ENCODE data around the gene INSC. TPM values are rescaled to one million over a fixed set of nuclear protein-coding genes. Genes with fewer than 3 reads are reported as not detected.

Gene INSC
- total RNA-seq, 1 donor from 2014 or later: not detected

DNA sequence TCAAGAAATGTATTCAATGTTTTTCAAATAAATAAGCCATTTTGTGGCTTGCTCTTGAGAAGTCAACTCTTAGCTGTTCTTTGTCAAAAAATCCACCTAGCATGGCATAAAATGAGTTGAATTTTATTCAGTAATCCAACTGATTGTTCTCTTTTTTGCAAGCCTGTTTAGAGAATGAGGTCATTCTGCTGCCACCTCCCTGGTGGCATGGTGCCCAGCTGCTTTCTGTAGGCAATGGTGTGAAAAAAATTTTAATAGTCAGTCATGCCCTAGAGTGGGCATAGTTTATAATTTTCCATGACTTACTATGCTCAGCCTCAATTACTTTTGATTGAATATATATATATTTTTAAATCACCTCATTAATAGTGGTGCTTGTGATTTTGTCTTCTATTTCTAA, 177.2 kb downstream of the INSC start:
- Mint-ChIP-seq H3K36me3 (ENCODE audit: unreplicated experiment) (no peaks in the 10 kb centered on the region), H3K27ac (ENCODE audit: unreplicated experiment) (no peak overlapping the region), H3K4me3 (ENCODE audit: unreplicated experiment) (no peak overlapping the region), H3K9me3 (ENCODE audit: unreplicated experiment) (no peaks in the 10 kb centered on the region), H3K27me3 (ENCODE audit: unreplicated experiment) (peaks cover 3% of the 10 kb centered on the region), H3K4me1 (ENCODE audit: unreplicated experiment) (no peaks in the 10 kb centered on the region)
- DNase-seq (ENCODE audit: extremely low spot score, unreplicated experiment): no peak
- TF ChIP-seq, protein P1, sequence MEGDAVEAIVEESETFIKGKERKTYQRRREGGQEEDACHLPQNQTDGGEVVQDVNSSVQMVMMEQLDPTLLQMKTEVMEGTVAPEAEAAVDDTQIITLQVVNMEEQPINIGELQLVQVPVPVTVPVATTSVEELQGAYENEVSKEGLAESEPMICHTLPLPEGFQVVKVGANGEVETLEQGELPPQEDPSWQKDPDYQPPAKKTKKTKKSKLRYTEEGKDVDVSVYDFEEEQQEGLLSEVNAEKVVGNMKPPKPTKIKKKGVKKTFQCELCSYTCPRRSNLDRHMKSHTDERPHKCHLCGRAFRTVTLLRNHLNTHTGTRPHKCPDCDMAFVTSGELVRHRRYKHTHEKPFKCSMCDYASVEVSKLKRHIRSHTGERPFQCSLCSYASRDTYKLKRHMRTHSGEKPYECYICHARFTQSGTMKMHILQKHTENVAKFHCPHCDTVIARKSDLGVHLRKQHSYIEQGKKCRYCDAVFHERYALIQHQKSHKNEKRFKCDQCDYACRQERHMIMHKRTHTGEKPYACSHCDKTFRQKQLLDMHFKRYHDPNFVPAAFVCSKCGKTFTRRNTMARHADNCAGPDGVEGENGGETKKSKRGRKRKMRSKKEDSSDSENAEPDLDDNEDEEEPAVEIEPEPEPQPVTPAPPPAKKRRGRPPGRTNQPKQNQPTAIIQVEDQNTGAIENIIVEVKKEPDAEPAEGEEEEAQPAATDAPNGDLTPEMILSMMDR (IDR thresholded peaks at IDR 0.05): no peak

DNA sequence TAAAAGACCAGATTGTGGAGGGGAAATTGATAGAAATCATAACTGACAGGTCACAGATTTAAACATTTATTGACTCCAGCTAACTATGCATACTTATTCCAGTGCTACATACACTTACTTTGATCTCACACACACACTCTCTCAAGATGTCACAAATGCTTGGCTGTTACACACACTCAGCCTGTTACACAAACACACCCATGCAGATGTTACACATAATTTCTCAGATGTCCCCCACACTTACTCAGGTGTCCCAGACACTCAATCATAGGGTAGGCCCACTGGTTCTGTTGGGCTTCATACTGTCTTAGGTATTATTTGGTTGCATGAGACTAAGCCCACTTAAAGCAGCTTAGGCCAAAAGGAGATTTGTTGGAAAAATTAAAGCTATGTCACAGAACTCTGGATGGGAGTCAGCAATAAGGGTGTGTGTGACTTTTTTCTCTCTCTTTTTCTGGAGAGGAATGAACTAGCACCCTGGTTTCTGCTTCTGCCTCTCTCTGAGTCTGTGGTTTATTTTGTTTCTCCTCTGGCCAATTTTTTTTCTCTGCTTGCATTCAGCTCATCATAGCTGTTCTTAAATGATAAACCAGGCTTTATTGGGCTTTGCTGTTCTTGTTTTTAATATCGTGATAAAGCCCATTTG, 179.4 kb downstream of the INSC start:
- Mint-ChIP-seq H3K4me3 (ENCODE audit: unreplicated experiment) (no peak overlapping the region), H3K27ac (ENCODE audit: unreplicated experiment) (no peak overlapping the region), H3K9me3 (ENCODE audit: unreplicated experiment) (no peaks in the 10 kb centered on the region), H3K27me3 (ENCODE audit: unreplicated experiment) (peaks cover 3% of the 10 kb centered on the region), H3K4me1 (ENCODE audit: unreplicated experiment) (no peaks in the 10 kb centered on the region), H3K36me3 (ENCODE audit: unreplicated experiment) (no peaks in the 10 kb centered on the region)
- no peak for DNase-seq (ENCODE audit: extremely low spot score, unreplicated experiment)
- TF ChIP-seq, protein P1 (IDR thresholded peaks at IDR 0.05): no peak

DNA sequence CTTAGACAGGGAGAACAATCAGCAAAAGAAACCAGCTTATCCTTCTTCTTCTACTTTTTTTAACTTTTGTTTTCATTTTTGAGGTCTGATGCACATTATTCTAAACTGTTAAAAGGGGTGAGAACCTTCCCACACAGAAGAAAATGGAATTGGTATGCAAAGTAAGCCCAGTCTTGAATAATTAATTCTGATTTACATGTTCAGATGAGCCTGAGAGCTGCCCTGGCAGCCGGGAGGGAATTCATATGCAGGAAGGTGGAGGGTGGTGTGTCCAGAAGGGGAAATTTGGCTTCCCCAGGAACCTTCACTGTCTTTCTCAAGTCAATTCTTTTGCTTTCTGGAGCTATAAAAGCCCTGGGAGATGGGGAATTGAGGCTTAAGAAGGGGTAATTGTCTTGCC, 181.0 kb downstream of the INSC start:
- Mint-ChIP-seq H3K27me3 (ENCODE audit: unreplicated experiment) (peaks cover 3% of the 10 kb centered on the region), H3K36me3 (ENCODE audit: unreplicated experiment) (no peaks in the 10 kb centered on the region), H3K9me3 (ENCODE audit: unreplicated experiment) (no peaks in the 10 kb centered on the region), H3K27ac (ENCODE audit: unreplicated experiment) (no peak overlapping the region), H3K4me1 (ENCODE audit: unreplicated experiment) (no peaks in the 10 kb centered on the region), H3K4me3 (ENCODE audit: unreplicated experiment) (no peak overlapping the region)
- TF ChIP-seq, protein P1 (IDR thresholded peaks at IDR 0.05): no peak
- no peak for DNase-seq (ENCODE audit: extremely low spot score, unreplicated experiment)

Other genes starting within 250 kb of the INSC start
- gene CYP2R1, start 222.7 kb upstream of the INSC start, total RNA-seq: 6.4 and 7.0 TPM in 2 replicates
- not detected in 2 replicates for gene CALCA, start 142.6 kb upstream of the INSC start, total RNA-seq
- not detected in 2 replicates for gene CALCB, start 41.3 kb upstream of the INSC start, total RNA-seq